DOHH2 (cell line): ENCODE data around the gene ZNF335.
"Not testable (repeated sequence)": the region's sequence is repeated elsewhere in the genome, so short reads cannot be mapped to it uniquely, and the experiment has no call there.

Experiments
- H3F3A ChIP-seq: fragments of 200-600 bp; sonication (generic), shearing (Covaris generic); 2 replicates; pipeline ENCODE4 v1.6.0; 2016; ENCODE audit warnings: antibody characterized with exemption, mild to moderate bottlenecking; ENCODE audit not compliant: control insufficient read depth, insufficient read depth
- H3K27ac ChIP-seq: fragments of 200-600 bp; sonication (generic); 2 replicates; pipeline ENCODE4 v1.5.1; 2014; ENCODE audit warnings: low read depth, mild to moderate bottlenecking, low read length, moderate library complexity
- H3K27me3 ChIP-seq: fragments of 200-600 bp; sonication (generic); 2 replicates; pipeline ENCODE4 v1.6.1; 2014; ENCODE audit warnings: mild to moderate bottlenecking, low read length, mixed read lengths; ENCODE audit not compliant: control insufficient read depth
- H3K36me3 ChIP-seq: fragments of 200-600 bp; sonication (generic); 2 replicates; pipeline ENCODE4 v1.6.1; 2014; ENCODE audit warnings: mild to moderate bottlenecking, low read length, moderate library complexity, mixed read lengths; ENCODE audit not compliant: control insufficient read depth
- H3K4me1 ChIP-seq: fragments of 200-600 bp; sonication (generic); 2 replicates; pipeline ENCODE4 v1.6.1; 2014; ENCODE audit warnings: mild to moderate bottlenecking, low read length, mixed read lengths; ENCODE audit not compliant: control insufficient read depth
- H3K4me2 ChIP-seq: fragments of 200-600 bp; sonication (generic); 2 replicates; pipeline ENCODE4 v1.6.0; 2014; ENCODE audit warnings: mild to moderate bottlenecking, low read length, moderate library complexity
- H3K4me3 ChIP-seq: fragments of 200-600 bp; sonication (generic); 2 replicates; pipeline ENCODE4 v1.5.1; 2014; ENCODE audit warnings: mild to moderate bottlenecking, low read length, mixed read lengths
- H3K79me2 ChIP-seq: fragments of 200-600 bp; sonication (generic); 2 replicates; pipeline ENCODE4 v1.6.1; 2014; ENCODE audit warnings: mild to moderate bottlenecking, low read length, mixed read lengths; ENCODE audit not compliant: control insufficient read depth
- H3K9me2 ChIP-seq: fragments of 200-600 bp; sonication (generic); replicated peaks from 2 replicates; pipeline ENCODE4 v1.6.1; 2014; ENCODE audit warnings: mild to moderate bottlenecking, low read length, mixed read lengths; ENCODE audit not compliant: control insufficient read depth
- H3K9me3 ChIP-seq: fragments of 200-600 bp; sonication (generic); 2 replicates; pipeline ENCODE4 v1.6.1; 2014; ENCODE audit warnings: antibody characterized with exemption, low read length, mixed read lengths; ENCODE audit not compliant: control insufficient read depth, insufficient read depth
- H4K20me1 ChIP-seq: fragments of 200-600 bp; sonication (generic); 2 replicates; pipeline ENCODE4 v1.6.0; 2014; ENCODE audit warnings: low read depth, mild to moderate bottlenecking, antibody characterized with exemption, low read length, moderate library complexity; ENCODE audit not compliant: control insufficient read depth, insufficient read depth
- EZH2phosphoT487 ChIP-seq: fragments of 200-600 bp; sonication (generic); IDR thresholded peaks from 2 replicates; pipeline ENCODE4 v1.6.1; 2017; ENCODE audit warnings: borderline replicate concordance, mild to moderate bottlenecking, antibody characterized with exemption, low read length, moderate library complexity, mixed read lengths
- TF ChIP-seq, protein P1 (sequence below): fragments of 200-600 bp; sonication (generic); IDR thresholded peaks from one replicate; pipeline ENCODE4 v1.5.1; 2014; ENCODE audit warnings: antibody characterized with exemption, mild to moderate bottlenecking, low read depth, low read length; ENCODE audit not compliant: poor library complexity, severe bottlenecking

The ZNF335 gene

DNA sequence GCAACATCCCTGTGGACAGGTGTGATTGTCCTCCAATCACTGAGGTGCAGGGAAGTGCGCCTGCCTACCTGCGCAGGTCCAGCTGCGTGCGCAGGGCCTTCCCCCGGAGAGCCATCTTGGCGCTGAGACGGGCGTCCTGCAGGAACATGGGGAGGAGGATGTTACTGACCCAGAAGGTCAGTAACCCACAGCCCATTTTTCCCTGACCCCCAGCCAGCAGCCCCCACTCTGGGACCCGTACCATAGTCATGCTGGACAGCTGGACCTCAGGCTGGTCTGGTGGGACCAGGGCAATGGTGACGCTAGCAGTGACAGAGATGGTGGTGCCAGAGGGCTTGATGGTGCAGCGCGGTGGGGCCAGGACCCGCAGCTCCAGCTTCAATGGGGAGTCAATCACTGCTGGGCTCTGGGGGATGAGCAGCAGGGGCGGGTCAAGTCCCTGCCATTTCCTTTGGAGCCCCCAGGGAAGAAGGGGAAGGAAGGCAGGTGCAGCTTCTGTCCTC is 69.8 kb downstream of the ZNF335 start:
- TF ChIP-seq, protein P1, sequence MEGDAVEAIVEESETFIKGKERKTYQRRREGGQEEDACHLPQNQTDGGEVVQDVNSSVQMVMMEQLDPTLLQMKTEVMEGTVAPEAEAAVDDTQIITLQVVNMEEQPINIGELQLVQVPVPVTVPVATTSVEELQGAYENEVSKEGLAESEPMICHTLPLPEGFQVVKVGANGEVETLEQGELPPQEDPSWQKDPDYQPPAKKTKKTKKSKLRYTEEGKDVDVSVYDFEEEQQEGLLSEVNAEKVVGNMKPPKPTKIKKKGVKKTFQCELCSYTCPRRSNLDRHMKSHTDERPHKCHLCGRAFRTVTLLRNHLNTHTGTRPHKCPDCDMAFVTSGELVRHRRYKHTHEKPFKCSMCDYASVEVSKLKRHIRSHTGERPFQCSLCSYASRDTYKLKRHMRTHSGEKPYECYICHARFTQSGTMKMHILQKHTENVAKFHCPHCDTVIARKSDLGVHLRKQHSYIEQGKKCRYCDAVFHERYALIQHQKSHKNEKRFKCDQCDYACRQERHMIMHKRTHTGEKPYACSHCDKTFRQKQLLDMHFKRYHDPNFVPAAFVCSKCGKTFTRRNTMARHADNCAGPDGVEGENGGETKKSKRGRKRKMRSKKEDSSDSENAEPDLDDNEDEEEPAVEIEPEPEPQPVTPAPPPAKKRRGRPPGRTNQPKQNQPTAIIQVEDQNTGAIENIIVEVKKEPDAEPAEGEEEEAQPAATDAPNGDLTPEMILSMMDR = no peak
- Histone ChIP-seq H3K4me3 (no peak overlapping the region), H3F3A (no peaks in the 10 kb centered on the region), H3K4me1 (peaks cover 10% of the 10 kb centered on the region), H3K27me3 (no peaks in the 10 kb centered on the region), H4K20me1 (no peaks in the 10 kb centered on the region), H3K36me3 (no peaks in the 10 kb centered on the region), H3K9me3 (no peaks in the 10 kb centered on the region), H3K79me2 (no peaks in the 10 kb centered on the region), H3K9me2 (no peaks in the 10 kb centered on the region), H3K27ac (no peak overlapping the region), H3K4me2 (no peak overlapping the region)

DNA sequence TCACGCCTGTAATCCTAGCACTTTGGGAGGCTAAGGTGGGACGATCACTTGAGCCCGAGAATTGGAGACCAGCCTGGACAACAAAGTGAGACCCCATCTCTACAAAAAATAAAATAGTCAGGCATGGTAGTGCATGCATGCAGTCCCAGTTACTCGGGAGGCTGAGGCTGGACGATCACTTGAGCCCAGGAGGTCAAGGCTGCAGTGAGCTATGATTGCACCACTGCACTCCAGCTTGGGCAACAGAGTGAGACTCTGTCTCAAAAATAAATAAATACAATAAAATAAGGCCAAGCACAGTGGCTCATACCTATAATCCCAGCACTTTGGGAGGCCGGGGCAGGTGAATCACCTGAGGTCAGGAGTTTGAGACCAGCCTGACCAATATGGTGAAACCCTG is 70.7 kb downstream of the ZNF335 start:
- H3K9me3 ChIP-seq, H3K27ac ChIP-seq, H3K4me2 ChIP-seq, H3K79me2 ChIP-seq, H4K20me1 ChIP-seq, H3K4me3 ChIP-seq, H3F3A ChIP-seq, H3K36me3 ChIP-seq, H3K9me2 ChIP-seq, H3K27me3 ChIP-seq: not testable (repeated sequence)
- H3K4me1 ChIP-seq = peaks cover 10% of the 10 kb centered on the region

DNA sequence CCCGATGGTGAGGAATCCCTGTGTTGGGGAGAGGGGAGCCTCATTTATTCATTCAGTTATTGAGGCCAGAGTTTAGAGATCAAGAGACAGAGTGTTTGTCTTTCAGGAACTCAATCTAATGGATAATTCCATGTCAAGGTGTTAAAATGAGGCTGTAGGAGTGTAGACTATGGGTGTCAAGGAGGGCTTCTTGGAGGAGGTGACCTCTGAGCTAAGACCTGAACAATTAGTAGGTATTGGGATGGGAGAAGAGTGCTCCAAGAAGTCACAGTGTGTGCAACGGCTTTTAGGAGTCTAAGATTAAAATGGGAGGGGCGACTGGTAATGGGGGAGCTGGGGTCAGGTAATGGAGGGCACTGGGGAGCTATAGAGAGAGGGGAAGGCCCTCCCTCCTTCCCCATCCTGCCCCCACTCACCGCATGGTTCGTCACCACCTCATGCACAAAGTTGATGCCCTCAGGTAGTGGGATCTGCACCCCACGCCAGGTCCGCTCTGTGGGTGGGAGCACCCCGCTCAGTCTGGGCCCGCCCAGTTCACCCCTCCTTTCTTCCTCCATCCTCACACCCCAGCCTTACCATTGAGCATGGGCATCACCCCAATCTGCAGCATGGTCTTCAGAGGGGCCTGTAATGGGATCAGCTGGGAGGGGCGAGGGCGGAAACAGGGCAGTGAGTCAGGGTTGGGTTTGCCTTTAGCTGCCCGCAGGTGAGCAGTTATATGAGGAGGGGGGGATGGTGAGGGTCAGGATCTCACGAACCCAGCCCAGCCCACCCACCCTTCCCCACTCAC is 72.8 kb downstream of the ZNF335 start:
- Histone ChIP-seq H3K27me3 (no peaks in the 10 kb centered on the region), H3K36me3 (no peaks in the 10 kb centered on the region), H3K27ac (no peak overlapping the region), H3K4me1 (peaks cover 10% of the 10 kb centered on the region), H3K9me3 (no peaks in the 10 kb centered on the region), H3K79me2 (no peaks in the 10 kb centered on the region), H3K4me3 (no peak overlapping the region), H3F3A (no peaks in the 10 kb centered on the region), H4K20me1 (no peaks in the 10 kb centered on the region), H3K9me2 (no peaks in the 10 kb centered on the region), H3K4me2 (no peak overlapping the region)
- TF ChIP-seq, protein P1 = no peak
- no peak for TF ChIP-seq EZH2phosphoT487
